Suprapubic skin (tissue), 4 donors: ENCODE data around the gene PLXND1.

Experiments
- CTCF ChIP-seq, 2 donors: fragments of 200-600 bp in 1 of 2; fragments of 450-650 bp in 1 of 2; sonication (generic) in 1 of 2; IDR thresholded peaks; one replicate each; pipeline ENCODE4 v1.5.1; 2016 to 2019; ENCODE audit warnings: antibody characterized with exemption in 2 of 2, mild to moderate bottlenecking in 1 of 2, moderate library complexity in 1 of 2
- POLR2A ChIP-seq, 2 donors: fragments of 450-650 bp; IDR thresholded peaks; one replicate each; pipeline ENCODE4 v1.6.1; 2017; ENCODE audit warnings: antibody characterized with exemption in 2 of 2, mild to moderate bottlenecking in 2 of 2, moderate library complexity in 2 of 2
- POLR2AphosphoS5 ChIP-seq, 3 donors: sonication (generic); formaldehyde crosslinking; IDR thresholded peaks; one replicate each; pipeline ENCODE4 v1.6.1; 2017; ENCODE audit warnings: antibody characterized with exemption in 3 of 3

GRCh38 chr3:129555153-129555550, 51.3 kb downstream of the PLXND1 start:
- no peak for TF ChIP-seq CTCF (IDR thresholded peaks at IDR 0.05)
- TF ChIP-seq POLR2AphosphoS5 (IDR thresholded peaks at IDR 0.05), result no peak
- no peak for TF ChIP-seq POLR2A (IDR thresholded peaks at IDR 0.05)
